Measurements from ENCODE around the gene LY6G6C. TPM values are rescaled to one million over a fixed set of nuclear protein-coding genes. Genes with fewer than 3 reads are reported as not detected.

The LY6G6C gene
- total RNA-seq, 1 donor from 2014 or later, result not detected

DNA sequence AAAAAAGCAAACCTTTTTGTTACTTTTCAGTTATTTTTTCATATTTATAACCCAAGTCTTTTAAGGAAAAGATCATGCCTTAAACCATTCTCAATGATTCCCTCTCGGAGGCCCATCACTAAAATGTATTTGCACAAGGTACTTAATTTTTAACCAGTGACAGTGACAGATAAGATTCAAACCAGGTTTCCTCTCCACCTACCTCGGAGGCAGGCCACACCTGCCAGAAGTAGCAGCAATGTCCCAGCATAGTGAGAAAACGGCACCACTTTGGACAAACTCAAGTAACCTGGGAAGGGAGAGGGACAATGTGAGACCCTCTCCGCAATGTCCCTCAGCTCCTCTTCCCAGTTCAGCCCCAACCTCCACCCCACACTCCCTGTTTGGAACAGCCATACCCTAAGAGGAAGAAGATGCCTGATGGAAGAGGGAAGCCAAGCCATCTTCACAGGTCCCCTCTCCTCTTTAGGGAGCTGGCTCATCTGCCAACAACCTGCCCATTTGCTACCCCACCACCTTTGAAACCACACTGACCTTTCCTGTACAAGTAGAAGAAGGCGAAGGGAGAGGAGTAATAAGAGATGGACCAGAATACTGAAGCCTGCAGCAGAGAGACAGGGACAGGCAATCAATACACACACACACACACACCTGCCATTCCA, 20.7 kb downstream of the LY6G6C start:
- no peak for DNase-seq
- Histone ChIP-seq H3K4me1 (peaks cover 43% of the 10 kb centered on the region), H3K27ac (replicated peaks) (peak overlapping the region; percentile 99), H3K36me3 (peaks cover 36% of the 10 kb centered on the region), H3K9me3 (replicated peaks) (no peaks in the 10 kb centered on the region), H3K27me3 (ENCODE audit: low read depth) (no peaks in the 10 kb centered on the region), H3K4me3 (peak overlapping the region; percentile 90)
- intact Hi-C loops (cut with micrococcal nuclease), result no loop called here
- TF ChIP-seq, protein P1, sequence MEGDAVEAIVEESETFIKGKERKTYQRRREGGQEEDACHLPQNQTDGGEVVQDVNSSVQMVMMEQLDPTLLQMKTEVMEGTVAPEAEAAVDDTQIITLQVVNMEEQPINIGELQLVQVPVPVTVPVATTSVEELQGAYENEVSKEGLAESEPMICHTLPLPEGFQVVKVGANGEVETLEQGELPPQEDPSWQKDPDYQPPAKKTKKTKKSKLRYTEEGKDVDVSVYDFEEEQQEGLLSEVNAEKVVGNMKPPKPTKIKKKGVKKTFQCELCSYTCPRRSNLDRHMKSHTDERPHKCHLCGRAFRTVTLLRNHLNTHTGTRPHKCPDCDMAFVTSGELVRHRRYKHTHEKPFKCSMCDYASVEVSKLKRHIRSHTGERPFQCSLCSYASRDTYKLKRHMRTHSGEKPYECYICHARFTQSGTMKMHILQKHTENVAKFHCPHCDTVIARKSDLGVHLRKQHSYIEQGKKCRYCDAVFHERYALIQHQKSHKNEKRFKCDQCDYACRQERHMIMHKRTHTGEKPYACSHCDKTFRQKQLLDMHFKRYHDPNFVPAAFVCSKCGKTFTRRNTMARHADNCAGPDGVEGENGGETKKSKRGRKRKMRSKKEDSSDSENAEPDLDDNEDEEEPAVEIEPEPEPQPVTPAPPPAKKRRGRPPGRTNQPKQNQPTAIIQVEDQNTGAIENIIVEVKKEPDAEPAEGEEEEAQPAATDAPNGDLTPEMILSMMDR (IDR thresholded peaks at IDR 0.05; ENCODE audit: borderline replicate concordance), result no peak

DNA sequence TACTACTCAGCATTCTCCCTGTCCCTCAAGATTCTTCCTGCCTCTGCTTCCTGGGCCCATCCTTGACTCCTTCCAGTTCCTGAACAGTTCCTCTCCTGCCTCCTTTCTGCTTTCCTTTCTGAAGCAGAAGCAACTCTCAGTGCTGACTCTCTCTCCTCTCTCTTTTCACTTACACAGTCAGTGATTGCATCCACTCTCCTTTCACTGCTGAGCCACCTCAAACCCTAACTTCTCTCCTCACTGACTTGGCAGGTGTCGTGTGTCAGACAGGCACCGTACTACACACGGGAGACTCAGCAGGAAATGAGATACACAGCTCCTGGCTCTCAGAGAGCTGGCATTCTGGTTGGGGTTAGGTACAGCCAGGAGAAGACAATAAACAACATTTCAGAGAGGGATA, 24.0 kb downstream of the LY6G6C start:
- no peaks in the 10 kb centered on the region for H3K9me3 ChIP-seq (replicated peaks)
- no peak for DNase-seq
- peaks cover 68% of the 10 kb centered on the region for H3K36me3 ChIP-seq
- H3K27me3 ChIP-seq (ENCODE audit: low read depth), result no peaks in the 10 kb centered on the region
- peaks cover 31% of the 10 kb centered on the region for H3K4me1 ChIP-seq
- TF ChIP-seq, protein P1 (IDR thresholded peaks at IDR 0.05; ENCODE audit: borderline replicate concordance), result no peak
- intact Hi-C loops (cut with micrococcal nuclease), result no loop called here
- H3K4me3 ChIP-seq, result no peak overlapping the region
- no peak overlapping the region for H3K27ac ChIP-seq (replicated peaks)

DNA sequence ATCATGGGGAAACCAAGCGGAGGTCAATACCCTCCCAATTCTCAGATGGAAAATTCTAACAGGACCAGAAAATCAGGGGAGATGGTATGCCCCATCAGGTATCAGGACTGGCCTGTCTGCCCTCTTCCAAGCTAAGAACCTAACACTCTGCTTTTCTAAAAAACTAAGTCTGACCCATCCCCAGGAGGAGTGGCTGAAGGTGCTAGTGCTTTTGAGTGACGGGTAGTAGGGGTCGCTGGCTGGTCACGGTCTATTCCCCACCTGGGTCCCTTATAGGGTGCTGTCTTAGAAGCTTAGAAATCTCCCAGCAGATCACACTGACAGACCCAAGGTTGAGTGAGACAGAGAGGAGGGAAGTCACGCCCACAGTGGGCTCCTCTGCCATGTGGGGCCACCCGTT, 28.0 kb downstream of the LY6G6C start:
- Histone ChIP-seq H3K27ac (replicated peaks) (no peak overlapping the region), H3K4me3 (no peak overlapping the region), H3K27me3 (ENCODE audit: low read depth) (no peaks in the 10 kb centered on the region), H3K4me1 (peaks cover 3% of the 10 kb centered on the region), H3K36me3 (peaks cover 91% of the 10 kb centered on the region), H3K9me3 (replicated peaks) (no peaks in the 10 kb centered on the region)
- no peak for DNase-seq
- intact Hi-C loops (cut with micrococcal nuclease), result no loop called here
- TF ChIP-seq, protein P1 (IDR thresholded peaks at IDR 0.05; ENCODE audit: borderline replicate concordance), result no peak

DNA sequence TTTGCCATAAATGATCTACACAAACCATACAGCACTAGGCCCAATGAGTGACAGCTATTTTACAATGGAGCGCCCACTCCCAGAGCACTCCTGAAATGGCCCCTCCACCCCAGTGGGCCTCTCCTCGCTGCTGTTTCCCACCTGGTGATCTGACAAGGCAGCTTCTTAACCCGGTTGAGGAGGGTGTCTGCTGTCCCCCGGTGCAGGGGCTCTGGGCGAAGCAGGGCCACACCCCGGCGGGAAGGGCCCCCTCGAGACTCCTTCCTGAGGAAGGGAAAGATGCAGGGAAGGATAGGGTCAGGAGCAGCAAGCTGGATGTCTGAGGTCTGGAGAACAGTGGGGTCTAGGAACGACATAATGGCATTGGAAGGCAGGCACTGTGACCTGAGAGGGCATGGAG, 28.7 kb downstream of the LY6G6C start:
- Histone ChIP-seq H3K9me3 (replicated peaks) (no peaks in the 10 kb centered on the region), H3K36me3 (peaks cover 96% of the 10 kb centered on the region)
- intact Hi-C loops (cut with micrococcal nuclease), result no loop called here

DNA sequence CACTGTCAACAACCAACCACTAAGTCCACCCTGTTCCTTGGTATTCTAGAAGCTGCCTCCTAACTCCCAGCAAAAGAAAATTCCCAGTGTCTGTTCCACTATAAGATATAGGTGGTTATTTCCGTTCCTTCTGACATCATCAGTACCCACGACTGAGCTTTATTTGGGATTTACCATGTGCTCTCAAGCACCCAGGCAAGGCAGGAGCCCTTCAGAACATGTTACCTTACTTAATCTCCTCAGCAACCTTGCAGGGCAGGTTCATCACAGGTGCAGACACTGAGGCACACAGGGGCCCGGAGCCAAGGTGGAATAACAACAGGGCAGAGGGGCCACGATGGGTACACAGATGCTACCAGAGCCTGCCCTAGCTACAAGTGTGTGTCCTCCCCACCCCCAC, 29.2 kb downstream of the LY6G6C start:
- H3K4me3 ChIP-seq, result no peak overlapping the region
- H3K9me3 ChIP-seq (replicated peaks), result no peaks in the 10 kb centered on the region
- DNase-seq, result no peak
- H3K27ac ChIP-seq (replicated peaks), result no peak overlapping the region
- no peaks in the 10 kb centered on the region for H3K27me3 ChIP-seq (ENCODE audit: low read depth)
- peaks cover 99% of the 10 kb centered on the region for H3K36me3 ChIP-seq
- H3K4me1 ChIP-seq, result no peaks in the 10 kb centered on the region
- TF ChIP-seq, protein P1 (IDR thresholded peaks at IDR 0.05; ENCODE audit: borderline replicate concordance), result no peak
- intact Hi-C loops (cut with micrococcal nuclease), result no loop called here

More for the DNA sequence above, 28.7 kb downstream of the LY6G6C start:
- DNase-seq, result no peak
- Histone ChIP-seq H3K27me3 (ENCODE audit: low read depth) (no peaks in the 10 kb centered on the region), H3K27ac (replicated peaks) (no peak overlapping the region), H3K4me3 (no peak overlapping the region), H3K4me1 (no peaks in the 10 kb centered on the region)
- TF ChIP-seq, protein P1 (IDR thresholded peaks at IDR 0.05; ENCODE audit: borderline replicate concordance), result no peak
